GM13977 (cell line): ENCODE results near the gene OR10A3.

Experiments used
- DNase-seq: peaks from one replicate; pipeline ENCODE4 v3.0.0; 2012; ENCODE audit warnings: low spot score
- in situ Hi-C: fragments of 300-500 bp; cut with MboI; formaldehyde crosslinking; loops from one replicate; pipeline ENCODE4 v1.12.0; 2022; ENCODE audit warnings: low sequenced_read_pairs, low pct_unique_long_range_greater_than_20kb, mixed read lengths, inconsistent platforms; ENCODE audit not compliant: unreplicated experiment
- TF ChIP-seq, protein P1 (sequence below): IDR thresholded peaks from 2 replicates; pipeline ENCODE4 v1.5.1; 2012; ENCODE audit warnings: mild to moderate bottlenecking, control low read depth; ENCODE audit not compliant: insufficient read depth; ENCODE audit errors: extremely low read depth, missing control alignments

The OR10A3 gene

DNA sequence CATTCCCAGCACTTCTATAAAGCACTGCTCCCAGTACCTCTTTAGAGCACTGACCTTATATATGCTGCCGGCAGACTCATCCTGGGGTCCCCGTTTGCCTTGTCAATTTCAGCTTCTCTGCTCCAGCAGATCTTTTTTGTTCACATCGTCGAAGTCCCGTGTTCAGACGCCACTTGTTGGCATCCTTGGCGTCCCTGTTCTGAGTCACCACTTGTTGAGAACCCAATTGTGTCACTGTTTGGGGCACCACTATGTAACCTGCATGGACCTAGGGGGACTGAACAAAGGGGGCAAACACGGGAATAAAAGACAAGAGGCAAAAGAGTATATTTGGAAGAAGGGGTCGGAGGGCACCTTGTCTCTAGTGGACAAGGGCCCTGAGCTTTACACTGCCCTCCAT lies 36.0 kb downstream of the OR10A3 start:
- no peak for DNase-seq
- in situ Hi-C loops = no loop called here
- TF ChIP-seq, protein P1, sequence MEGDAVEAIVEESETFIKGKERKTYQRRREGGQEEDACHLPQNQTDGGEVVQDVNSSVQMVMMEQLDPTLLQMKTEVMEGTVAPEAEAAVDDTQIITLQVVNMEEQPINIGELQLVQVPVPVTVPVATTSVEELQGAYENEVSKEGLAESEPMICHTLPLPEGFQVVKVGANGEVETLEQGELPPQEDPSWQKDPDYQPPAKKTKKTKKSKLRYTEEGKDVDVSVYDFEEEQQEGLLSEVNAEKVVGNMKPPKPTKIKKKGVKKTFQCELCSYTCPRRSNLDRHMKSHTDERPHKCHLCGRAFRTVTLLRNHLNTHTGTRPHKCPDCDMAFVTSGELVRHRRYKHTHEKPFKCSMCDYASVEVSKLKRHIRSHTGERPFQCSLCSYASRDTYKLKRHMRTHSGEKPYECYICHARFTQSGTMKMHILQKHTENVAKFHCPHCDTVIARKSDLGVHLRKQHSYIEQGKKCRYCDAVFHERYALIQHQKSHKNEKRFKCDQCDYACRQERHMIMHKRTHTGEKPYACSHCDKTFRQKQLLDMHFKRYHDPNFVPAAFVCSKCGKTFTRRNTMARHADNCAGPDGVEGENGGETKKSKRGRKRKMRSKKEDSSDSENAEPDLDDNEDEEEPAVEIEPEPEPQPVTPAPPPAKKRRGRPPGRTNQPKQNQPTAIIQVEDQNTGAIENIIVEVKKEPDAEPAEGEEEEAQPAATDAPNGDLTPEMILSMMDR = no peak

DNA sequence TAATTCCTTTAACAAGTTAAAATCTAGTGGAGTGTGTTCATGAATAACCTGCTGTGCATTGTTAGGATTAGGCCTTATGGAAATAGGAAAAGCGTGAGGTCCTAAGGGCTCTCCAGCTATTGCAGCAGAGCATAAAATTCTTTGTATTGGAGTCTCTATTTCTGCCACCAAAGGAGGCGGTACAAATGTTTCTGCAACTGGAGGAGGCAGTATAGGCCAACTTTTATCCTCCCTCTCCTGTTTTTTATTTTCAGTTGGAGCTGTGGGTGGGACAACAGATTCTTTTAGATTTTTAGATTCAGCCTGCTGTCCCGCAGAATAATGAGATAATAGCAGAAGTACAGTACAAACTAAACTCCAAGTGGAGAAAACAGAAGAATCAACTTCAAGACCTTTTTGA lies 36.6 kb downstream of the OR10A3 start:
- no peak for DNase-seq
- in situ Hi-C loops = no loop called here
- TF ChIP-seq, protein P1 = no peak

DNA sequence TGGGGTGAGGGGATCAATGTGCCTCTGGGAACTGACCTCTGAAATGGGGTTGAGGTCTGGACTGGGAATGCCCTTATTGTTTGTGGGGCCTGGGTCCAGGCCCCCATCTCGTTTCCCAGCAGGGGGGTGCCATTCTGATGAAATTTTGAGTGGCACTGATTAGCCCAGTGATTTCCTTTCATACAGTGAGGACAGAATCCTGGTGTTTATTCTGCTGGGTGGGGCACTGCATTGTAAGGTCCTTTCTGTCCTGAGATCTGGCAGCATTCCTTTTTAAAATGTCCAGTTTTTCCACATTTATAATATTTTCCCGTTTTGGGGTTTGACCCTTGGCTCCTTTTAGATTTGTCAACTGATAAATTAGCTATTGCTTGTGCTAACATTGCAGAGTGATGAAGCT lies 37.6 kb downstream of the OR10A3 start:
- TF ChIP-seq, protein P1 = no peak
- in situ Hi-C loops = no loop called here
- DNase-seq = no peak

DNA sequence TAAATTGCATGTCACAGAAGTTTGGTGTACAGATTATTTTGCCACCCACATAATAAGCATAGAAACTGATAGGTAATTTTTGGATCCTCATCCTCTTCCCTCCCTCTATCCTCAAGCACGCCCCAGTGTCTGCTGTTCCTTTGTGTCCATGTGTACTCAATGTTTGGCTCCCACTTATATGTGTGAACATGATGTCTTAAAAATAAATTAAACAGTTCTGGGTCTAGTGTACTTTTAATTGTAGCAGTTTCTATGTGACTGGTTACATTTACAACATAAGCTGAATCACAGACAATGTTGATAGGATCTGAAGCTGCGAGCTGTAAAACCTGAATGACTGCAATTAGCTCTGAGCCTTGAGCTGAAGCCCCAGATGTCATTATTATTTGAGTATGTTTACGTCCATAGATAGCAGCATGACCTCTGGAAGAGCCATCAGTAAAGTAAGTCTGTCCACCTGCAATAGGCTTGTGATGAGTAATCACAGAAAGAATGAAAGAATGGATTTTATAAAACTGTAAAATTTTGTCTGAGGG lies 40.1 kb downstream of the OR10A3 start:
- in situ Hi-C loops = no loop called here
- TF ChIP-seq, protein P1 = no peak
- no peak for DNase-seq

DNA sequence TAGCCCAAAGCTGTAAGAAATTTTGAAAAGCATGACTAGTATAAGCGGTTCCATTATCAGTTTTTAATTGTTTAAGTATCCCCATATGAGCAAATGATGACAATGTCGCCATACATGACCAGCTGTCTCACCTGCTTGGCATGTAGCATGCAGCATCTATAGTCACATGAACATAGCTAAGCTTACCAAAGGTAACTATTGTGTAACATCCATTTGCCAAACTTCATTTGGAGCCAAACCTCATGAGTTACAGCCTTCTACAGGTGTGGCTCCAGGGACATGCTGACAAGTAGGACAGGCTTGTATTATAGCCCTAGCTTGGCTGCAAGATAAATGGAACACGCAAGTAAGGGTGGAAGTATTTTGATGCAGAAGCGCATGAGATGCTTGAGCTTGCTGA lies 40.8 kb downstream of the OR10A3 start:
- no peak for DNase-seq
- TF ChIP-seq, protein P1 = no peak
- in situ Hi-C loops = no loop called here

DNA sequence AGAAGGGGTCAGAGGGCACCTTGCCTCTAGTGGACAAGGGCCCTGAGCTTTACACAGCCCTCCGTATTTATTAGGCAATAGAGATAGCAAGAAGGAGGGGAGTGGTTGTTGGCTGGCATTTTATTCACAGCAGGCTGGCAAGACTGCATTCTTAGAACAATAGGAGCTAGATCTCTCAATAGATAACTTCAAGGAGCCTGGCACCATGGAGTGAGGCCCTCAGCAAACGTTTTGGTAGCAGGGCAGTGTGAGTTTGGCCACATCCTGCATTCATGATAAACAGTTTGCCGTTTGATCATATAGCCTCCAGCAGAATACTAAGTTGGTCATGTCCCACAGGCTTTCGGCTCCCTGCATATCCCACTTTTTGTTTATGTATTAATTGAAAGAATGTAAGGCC lies 42.1 kb downstream of the OR10A3 start:
- TF ChIP-seq, protein P1 = no peak

More for the DNA sequence above, 42.1 kb downstream of the OR10A3 start:
- in situ Hi-C loops = loop anchor here (10.0 kb wide), 1 partner anchor 85 kb away; the partner anchor contains the start of gene EIF3F
- DNase-seq = no peak
